HL-60 (cell line): ENCODE data around the gene CSGALNACT2.

Source experiments
- DNase-seq, 2 experiments: peaks; one replicate each; pipeline ENCODE4 v3.0.0-alpha.2; 2010 to 2020; ENCODE audit warnings: low read depth in 1 of 2, low spot score in 1 of 2
- H3K27ac ChIP-seq: fragments of 250-450 bp; sonication (Bioruptor Pico); replicated peaks from 2 replicates; pipeline ENCODE4 v1.5.1; 2020; ENCODE audit warnings: mild to moderate bottlenecking, moderate library complexity
- H3K27me3 ChIP-seq: fragments of 250-450 bp; sonication (Bioruptor Pico); 2 replicates; pipeline ENCODE4 v1.5.1; 2021; ENCODE audit warnings: mild to moderate bottlenecking, moderate library complexity; ENCODE audit not compliant: insufficient read depth, poor library complexity, severe bottlenecking
- H3K4me3 ChIP-seq: replicated peaks from 2 replicates; pipeline ENCODE4 v1.5.1; 2011; ENCODE audit warnings: mild to moderate bottlenecking, control low read depth, low read length; ENCODE audit not compliant: insufficient read depth
- CTCF ChIP-seq: IDR thresholded peaks from one replicate; pipeline ENCODE4 v1.5.1; 2011; ENCODE audit warnings: low read length, control low read depth, inconsistent platforms; ENCODE audit not compliant: insufficient read depth
- GABPA ChIP-seq: IDR thresholded peaks from 2 replicates; pipeline ENCODE4 v1.6.1; 2012; ENCODE audit warnings: low read depth
- POLR2AphosphoS5 ChIP-seq: IDR thresholded peaks from 2 replicates; pipeline ENCODE4 v1.6.1; 2012; ENCODE audit warnings: low read depth
- REST ChIP-seq: IDR thresholded peaks from 2 replicates; pipeline ENCODE4 v1.6.1; 2012; ENCODE audit warnings: low read depth; ENCODE audit not compliant: insufficient replicate concordance
- SPI1 ChIP-seq: IDR thresholded peaks from 2 replicates; pipeline ENCODE4 v1.6.1; 2012; ENCODE audit warnings: low read depth, mild to moderate bottlenecking, borderline replicate concordance

Gene CSGALNACT2

DNA sequence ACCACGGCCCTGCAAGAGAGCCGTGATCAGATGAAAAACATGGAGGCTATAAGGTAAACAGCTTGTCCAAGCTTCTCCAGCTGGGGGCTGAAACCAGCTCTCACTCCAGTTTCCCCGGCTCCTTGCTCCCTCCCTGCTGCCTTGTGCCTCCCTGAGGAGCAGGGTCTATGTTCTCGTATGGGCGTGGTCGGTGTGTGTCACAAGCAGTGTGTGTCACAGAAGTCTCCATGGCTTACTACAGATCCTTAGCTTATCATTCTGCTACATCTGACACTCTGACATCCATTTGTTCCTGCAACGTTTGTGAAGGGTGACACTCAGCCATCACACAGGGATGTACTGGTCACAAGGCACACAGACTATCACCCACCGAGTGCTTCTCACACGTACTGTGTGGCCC lies 54.6 kb downstream of the CSGALNACT2 start:
- Histone ChIP-seq H3K27me3 (no peaks in the 10 kb centered on the region), H3K27ac (no peak overlapping the region), H3K4me3 (no peak overlapping the region)
- TF ChIP-seq REST: no peak
- TF ChIP-seq GABPA: no peak
- no peak for TF ChIP-seq CTCF
- TF ChIP-seq SPI1: no peak
- no peak for TF ChIP-seq POLR2AphosphoS5
- no peak for DNase-seq

DNA sequence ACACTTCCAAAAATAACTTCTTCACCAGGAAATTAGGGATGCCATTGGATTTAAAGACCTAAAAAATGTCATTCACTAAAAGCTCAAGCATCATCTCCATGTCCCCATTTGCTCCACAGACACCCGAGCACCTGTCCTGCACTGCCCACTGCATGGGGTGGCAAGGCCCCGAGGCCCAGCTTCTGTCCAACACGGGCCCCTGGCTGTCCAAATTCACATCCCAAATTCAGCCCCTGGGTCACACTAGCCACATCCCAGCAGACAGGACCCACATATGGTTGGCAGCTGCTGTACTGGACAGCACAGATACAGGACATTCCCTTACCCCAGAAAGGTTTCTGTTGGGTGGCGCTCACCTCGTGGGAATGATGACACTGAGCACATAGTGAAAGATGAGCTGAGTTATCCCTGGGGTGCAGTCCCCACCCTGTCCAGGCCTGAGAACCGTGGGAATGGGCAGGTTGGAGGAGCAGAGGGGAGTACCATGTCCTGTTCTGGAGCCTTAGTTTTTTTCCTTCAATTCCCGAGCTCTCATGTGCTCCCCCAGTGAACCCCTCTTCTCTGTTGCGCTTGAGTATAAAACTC lies 55.3 kb downstream of the CSGALNACT2 start:
- TF ChIP-seq SPI1: no peak
- Histone ChIP-seq H3K27ac (no peak overlapping the region), H3K4me3 (no peak overlapping the region), H3K27me3 (no peaks in the 10 kb centered on the region)
- DNase-seq: no peak

DNA sequence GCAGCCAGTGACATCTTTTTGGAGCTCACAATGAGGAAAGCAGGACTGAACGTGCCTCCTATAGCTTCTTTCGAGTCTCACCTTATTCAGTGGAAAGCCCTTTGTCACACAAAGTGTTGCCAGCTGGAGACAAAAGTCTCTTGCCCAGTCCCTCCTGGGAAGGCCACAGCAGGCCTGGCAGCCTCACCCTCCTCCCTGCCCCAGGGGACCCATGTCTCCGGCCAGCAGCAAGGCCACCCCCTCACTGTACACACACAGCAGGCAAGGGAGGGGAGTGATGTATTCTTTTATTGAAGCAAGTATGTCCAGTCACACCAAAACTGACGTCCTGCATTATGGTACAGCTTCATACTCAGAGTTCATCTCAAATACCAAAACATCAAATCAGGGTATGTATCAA lies 56.0 kb downstream of the CSGALNACT2 start:
- TF ChIP-seq REST (no peak), CTCF (no peak), SPI1 (no peak), POLR2AphosphoS5 (no peak), GABPA (no peak)
- H3K27me3 ChIP-seq: no peaks in the 10 kb centered on the region
- no peak for DNase-seq
- H3K4me3 ChIP-seq: no peak overlapping the region
- H3K27ac ChIP-seq: no peak overlapping the region

GRCh38 chr10:43194859-43195258 lies 56.6 kb downstream of the CSGALNACT2 start:
- no peak overlapping the region for H3K4me3 ChIP-seq
- no peak for TF ChIP-seq GABPA
- no peak for TF ChIP-seq REST
- TF ChIP-seq POLR2AphosphoS5: no peak
- no peak for TF ChIP-seq CTCF
- no peak for TF ChIP-seq SPI1
- no peaks in the 10 kb centered on the region for H3K27me3 ChIP-seq
- DNase-seq: no peak
- no peak overlapping the region for H3K27ac ChIP-seq
